ENCODE results near the gene NPTXR.

Gene NPTXR

DNA sequence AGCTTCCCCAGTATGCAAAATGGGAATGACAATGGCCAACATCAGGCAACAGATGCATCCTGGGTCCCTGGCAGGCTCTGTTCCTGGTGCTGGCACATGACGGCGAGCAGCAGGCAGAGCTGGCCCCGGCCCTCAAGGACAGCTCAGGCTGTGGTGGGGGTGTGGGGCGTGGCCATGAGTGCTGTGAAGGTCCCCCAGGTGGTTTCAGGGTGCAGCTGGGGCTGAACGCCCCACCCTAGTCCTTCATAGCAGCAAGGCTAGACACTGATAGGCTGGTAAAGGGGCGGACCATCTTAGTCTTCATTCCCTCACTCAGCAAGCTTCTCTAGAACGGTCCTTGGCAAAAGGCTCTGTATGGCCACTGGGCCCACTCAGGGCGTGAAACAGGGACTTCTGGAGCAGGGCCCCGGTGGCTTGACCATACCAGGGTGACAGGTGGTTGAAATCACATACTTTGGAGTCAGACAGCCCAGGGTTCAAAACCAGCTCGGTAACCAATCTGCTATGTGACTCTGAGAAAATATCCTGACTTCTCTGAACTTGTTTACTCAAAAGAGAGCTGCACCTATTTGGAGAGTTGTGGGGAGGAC lies 15.1 kb downstream of the NPTXR start:
- no peak for TF ChIP-seq FOXP2 (optimal IDR thresholded peaks at IDR 0.05; ENCODE audit: borderline replicate concordance, extremely low read depth, extremely low read length, insufficient read depth)
- TF ChIP-seq TAF1 (IDR thresholded peaks at IDR 0.05; ENCODE audit: borderline replicate concordance, insufficient read depth, low read length), result no peak
- TF ChIP-seq, protein P1, sequence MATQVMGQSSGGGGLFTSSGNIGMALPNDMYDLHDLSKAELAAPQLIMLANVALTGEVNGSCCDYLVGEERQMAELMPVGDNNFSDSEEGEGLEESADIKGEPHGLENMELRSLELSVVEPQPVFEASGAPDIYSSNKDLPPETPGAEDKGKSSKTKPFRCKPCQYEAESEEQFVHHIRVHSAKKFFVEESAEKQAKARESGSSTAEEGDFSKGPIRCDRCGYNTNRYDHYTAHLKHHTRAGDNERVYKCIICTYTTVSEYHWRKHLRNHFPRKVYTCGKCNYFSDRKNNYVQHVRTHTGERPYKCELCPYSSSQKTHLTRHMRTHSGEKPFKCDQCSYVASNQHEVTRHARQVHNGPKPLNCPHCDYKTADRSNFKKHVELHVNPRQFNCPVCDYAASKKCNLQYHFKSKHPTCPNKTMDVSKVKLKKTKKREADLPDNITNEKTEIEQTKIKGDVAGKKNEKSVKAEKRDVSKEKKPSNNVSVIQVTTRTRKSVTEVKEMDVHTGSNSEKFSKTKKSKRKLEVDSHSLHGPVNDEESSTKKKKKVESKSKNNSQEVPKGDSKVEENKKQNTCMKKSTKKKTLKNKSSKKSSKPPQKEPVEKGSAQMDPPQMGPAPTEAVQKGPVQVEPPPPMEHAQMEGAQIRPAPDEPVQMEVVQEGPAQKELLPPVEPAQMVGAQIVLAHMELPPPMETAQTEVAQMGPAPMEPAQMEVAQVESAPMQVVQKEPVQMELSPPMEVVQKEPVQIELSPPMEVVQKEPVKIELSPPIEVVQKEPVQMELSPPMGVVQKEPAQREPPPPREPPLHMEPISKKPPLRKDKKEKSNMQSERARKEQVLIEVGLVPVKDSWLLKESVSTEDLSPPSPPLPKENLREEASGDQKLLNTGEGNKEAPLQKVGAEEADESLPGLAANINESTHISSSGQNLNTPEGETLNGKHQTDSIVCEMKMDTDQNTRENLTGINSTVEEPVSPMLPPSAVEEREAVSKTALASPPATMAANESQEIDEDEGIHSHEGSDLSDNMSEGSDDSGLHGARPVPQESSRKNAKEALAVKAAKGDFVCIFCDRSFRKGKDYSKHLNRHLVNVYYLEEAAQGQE (IDR thresholded peaks at IDR 0.05; ENCODE audit: insufficient read depth in 1 of 2, low read depth in 2 of 2, low read length in 2 of 2), result no peak
- TF ChIP-seq POLR2AphosphoS5 (IDR thresholded peaks at IDR 0.05; ENCODE audit: low read depth, low read length), result no peak
- TF ChIP-seq SIN3A (IDR thresholded peaks at IDR 0.05; ENCODE audit: borderline replicate concordance, insufficient read depth, low read length), result no peak

DNA sequence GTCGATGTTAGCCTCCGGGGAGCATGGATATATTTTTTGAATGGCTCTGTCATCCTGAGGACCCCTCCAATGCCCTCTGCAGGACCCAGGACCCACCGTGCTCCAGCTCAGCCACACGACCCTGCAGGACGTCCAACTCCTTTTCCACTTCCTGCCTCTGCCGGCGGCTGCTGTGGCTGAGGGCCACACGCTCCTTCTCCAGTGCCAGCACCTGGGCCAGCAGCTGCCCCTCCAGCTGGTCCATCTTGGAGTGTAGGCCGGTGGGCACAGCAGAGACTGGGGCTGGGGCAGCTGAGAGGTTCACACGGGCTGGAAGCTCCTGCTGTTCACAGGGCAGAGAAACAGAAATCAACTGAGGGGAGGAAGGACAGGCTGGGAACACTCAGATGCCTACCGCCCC lies 15.6 kb downstream of the NPTXR start:
- TF ChIP-seq SIN3A (IDR thresholded peaks at IDR 0.05; ENCODE audit: borderline replicate concordance, insufficient read depth, low read length), result no peak
- TF ChIP-seq, protein P1 (IDR thresholded peaks at IDR 0.05; ENCODE audit: insufficient read depth in 1 of 2, low read depth in 2 of 2, low read length in 2 of 2), result peak; percentile 23 to 40; a peak in 1 of 4 replicates

DNA sequence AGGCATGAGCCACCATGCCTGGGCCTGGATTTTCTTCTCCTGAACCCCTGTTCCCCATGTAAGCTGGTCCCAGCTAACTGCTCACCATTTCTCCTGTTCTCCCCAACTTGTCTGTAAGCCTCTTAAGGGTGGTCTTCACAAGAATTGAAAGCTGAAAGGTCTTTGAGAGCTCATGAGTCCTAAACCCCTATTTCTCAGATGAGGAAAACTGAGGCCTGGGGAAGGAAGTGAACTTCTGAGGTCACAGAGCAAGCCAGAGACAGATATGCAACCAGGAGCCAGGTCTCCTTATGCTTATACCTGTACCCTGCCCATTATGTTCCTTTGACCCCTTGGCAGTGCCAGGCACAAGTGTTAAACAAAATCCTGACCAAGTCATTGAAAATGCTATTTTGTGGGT lies 16.3 kb downstream of the NPTXR start:
- no peak for TF ChIP-seq SIN3A (IDR thresholded peaks at IDR 0.05; ENCODE audit: borderline replicate concordance, insufficient read depth, low read length)
- TF ChIP-seq TAF1 (IDR thresholded peaks at IDR 0.05; ENCODE audit: borderline replicate concordance, insufficient read depth, low read length), result no peak
- TF ChIP-seq FOXP2 (optimal IDR thresholded peaks at IDR 0.05; ENCODE audit: borderline replicate concordance, extremely low read depth, extremely low read length, insufficient read depth), result no peak
- TF ChIP-seq POLR2AphosphoS5 (IDR thresholded peaks at IDR 0.05; ENCODE audit: low read depth, low read length), result no peak
- TF ChIP-seq, protein P1 (IDR thresholded peaks at IDR 0.05; ENCODE audit: insufficient read depth in 1 of 2, low read depth in 2 of 2, low read length in 2 of 2), result no peak

DNA sequence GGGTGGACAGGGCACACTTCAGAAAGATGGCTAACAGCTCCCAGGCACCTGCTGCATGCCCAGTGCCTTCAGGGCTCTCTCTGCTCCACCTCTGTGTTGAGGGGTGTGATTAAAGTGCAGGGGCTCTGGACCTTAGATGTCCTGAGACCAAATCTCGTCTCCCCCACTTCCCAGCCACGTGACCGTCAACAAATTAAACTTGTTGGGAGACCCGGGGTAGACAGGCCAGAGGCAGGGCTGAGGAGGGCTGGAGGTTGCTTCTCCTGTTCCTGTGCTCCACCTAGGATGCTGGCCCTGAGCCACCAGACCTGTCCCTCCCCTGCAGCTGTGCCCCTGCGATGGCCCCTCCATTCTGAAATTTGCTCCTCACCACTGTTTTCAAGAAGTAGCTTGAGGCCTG lies 17.0 kb downstream of the NPTXR start:
- TF ChIP-seq, protein P1 (IDR thresholded peaks at IDR 0.05; ENCODE audit: insufficient read depth in 1 of 2, low read depth in 2 of 2, low read length in 2 of 2), result no peak
- no peak for TF ChIP-seq FOXP2 (optimal IDR thresholded peaks at IDR 0.05; ENCODE audit: borderline replicate concordance, extremely low read depth, extremely low read length, insufficient read depth)
- TF ChIP-seq SIN3A (IDR thresholded peaks at IDR 0.05; ENCODE audit: borderline replicate concordance, insufficient read depth, low read length), result no peak
- TF ChIP-seq POLR2AphosphoS5 (IDR thresholded peaks at IDR 0.05; ENCODE audit: low read depth, low read length), result no peak
- TF ChIP-seq TAF1 (IDR thresholded peaks at IDR 0.05; ENCODE audit: borderline replicate concordance, insufficient read depth, low read length), result no peak

DNA sequence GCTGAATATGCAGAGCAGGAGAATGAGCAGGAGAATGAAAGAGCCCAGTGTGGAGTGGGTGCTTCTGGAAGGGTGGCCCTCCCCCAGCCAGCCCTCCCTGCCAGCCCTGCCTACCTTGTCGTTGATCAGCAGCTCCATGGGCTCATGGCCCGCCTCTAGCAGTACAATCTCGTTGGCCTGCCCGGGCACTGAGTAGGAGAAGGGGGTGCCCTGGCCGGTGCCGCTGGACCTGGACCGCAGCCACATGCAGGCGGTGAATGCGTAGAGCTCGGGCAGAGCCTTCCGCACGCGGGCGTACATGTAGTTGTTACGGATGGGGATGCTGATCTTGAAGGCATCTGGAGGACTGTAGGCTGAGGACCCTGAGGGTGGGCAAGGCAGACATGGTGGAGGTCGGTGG lies 17.4 kb downstream of the NPTXR start:
- TF ChIP-seq SIN3A (IDR thresholded peaks at IDR 0.05; ENCODE audit: borderline replicate concordance, insufficient read depth, low read length), result no peak
- no peak for TF ChIP-seq TAF1 (IDR thresholded peaks at IDR 0.05; ENCODE audit: borderline replicate concordance, insufficient read depth, low read length)
- TF ChIP-seq, protein P1 (IDR thresholded peaks at IDR 0.05; ENCODE audit: insufficient read depth in 1 of 2, low read depth in 2 of 2, low read length in 2 of 2), result no peak
- no peak for TF ChIP-seq FOXP2 (optimal IDR thresholded peaks at IDR 0.05; ENCODE audit: borderline replicate concordance, extremely low read depth, extremely low read length, insufficient read depth)
- TF ChIP-seq POLR2AphosphoS5 (IDR thresholded peaks at IDR 0.05; ENCODE audit: low read depth, low read length), result no peak

All from PFSK-1 (cell line).